H7 (cell line): ENCODE data around the gene GPR146. TPM values are rescaled to one million over a fixed set of nuclear protein-coding genes. Genes with fewer than 3 reads are reported as not detected.
"Not testable (repeated sequence)": the region's sequence is repeated elsewhere in the genome, so short reads cannot be mapped to it uniquely, and the experiment has no call there.

Experiments
- DNase-seq: peaks from one replicate; pipeline ENCODE4 v3.0.0; 2012
- H3K27me3 ChIP-seq: 2 replicates; pipeline ENCODE4 v1.6.0; 2011; ENCODE audit warnings: mild to moderate bottlenecking, low read length; ENCODE audit not compliant: control insufficient read depth, insufficient read depth
- H3K36me3 ChIP-seq: replicated peaks from 2 replicates; pipeline ENCODE4 v1.5.1; 2011; ENCODE audit warnings: low read length; ENCODE audit not compliant: control insufficient read depth, insufficient read depth
- H3K4me3 ChIP-seq: 2 replicates; pipeline ENCODE4 v1.5.1; 2011; ENCODE audit warnings: low read depth, mild to moderate bottlenecking, control low read depth, low read length, moderate library complexity; ENCODE audit not compliant: insufficient read depth
- total RNA-seq: library from RNA; depleted of rRNA; stranded (reverse); fragments of >200 nt; shearing (Covaris generic); gene quantifications from 2 replicates; pipeline ENCODE4 v1.2.3, GENCODE V29; 2014

The GPR146 gene
- total RNA-seq, 1 experiment from 2014 or later, result 0.87 TPM

DNA sequence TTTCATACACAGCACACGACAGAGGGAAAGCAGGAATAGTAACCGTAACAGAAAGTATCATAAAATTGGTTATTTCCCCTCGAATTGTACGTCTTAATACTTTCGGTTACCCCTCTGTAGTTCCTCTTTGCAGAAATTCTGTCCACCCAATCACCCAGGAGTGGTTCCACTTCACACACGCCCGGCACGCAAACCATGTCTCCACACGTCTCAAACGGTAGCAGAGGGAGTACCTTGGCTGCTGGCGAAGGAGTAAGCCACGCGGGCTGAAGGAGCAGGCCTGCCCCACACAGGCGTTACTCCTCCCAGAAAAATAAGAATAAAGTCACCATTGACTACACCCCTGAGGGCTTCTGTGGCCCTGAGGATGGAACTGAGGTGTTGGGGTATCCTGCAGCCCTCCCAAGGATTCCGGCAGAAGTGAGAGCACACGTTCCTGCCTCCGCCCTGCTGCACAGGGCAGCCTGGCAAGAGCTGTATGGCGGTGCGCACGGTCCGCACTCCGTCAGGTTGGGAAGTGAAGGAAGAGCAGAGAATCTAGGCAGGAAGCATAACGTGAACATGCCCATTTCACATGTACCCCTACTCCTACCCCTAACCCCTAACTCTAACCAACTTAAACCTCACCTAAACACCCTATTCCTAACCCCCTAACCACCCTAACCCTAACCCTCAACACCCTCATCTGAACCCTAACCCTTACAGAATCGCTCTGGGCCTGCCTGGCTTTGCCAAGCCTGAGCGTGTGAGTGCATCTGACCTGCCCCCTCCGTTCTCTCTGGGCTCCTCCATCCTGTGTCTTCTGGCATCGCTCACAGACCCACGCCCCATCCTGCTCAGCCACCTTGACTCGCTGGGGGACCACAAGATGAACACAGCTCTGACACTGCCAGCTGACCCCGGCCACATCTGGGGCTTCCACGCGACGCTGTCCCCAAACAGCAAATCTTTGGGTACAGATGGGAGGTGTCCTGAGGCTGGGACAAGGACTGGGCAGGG, 18.2 kb downstream of the GPR146 start:
- no peak overlapping the region for H3K4me3 ChIP-seq
- no peaks in the 10 kb centered on the region; the same call in 1 of the 2 replicates for H3K36me3 ChIP-seq
- no peaks in the 10 kb centered on the region for H3K27me3 ChIP-seq
- DNase-seq, result no peak

DNA sequence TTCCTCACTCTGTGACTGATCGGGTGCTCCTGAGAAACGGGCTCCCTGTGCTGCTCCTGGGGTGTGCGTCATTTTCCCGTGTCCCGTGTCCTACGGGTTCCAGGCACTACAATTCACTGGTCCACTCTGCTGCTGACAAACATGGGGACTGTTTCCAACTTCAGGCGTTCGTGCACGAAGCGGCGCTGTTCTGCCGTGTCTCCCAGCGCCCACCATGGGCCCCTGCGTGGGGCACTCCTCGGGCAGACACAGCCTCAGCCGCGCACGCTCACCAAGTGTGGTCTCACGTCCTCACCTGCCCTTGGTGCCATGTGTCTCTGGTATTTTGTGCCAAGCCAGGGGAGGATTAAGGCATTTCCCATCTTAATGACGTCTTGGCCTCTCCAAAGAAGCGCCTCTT, 19.0 kb downstream of the GPR146 start:
- no peaks in the 10 kb centered on the region for H3K27me3 ChIP-seq

DNA sequence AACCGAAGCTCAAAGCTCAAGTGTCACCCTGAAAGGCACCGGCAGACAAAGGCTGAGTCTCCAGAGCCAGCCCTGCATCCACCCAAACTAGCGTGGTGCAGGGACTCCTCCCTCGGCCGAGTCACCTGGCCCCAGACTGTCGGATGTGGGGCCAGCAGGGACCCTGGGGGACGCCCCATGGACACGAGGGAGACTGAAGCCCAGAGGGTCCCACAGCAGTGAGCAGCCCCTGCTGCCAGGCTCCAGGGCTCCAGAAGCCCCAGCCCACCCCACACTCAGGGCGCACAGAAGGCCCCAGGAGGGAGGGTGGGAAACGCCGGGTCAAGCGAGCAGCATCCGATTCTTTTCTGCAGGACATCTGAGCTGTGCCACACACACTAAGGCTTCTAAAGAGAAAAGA, 20.2 kb downstream of the GPR146 start:
- Histone ChIP-seq H3K36me3 (no peaks in the 10 kb centered on the region), H3K4me3 (no peak overlapping the region), H3K27me3 (no peaks in the 10 kb centered on the region)
- no peak for DNase-seq

More for the DNA sequence above, 19.0 kb downstream of the GPR146 start:
- Histone ChIP-seq H3K4me3 (no peak overlapping the region), H3K36me3 (no peaks in the 10 kb centered on the region)
- DNase-seq, result no peak

DNA sequence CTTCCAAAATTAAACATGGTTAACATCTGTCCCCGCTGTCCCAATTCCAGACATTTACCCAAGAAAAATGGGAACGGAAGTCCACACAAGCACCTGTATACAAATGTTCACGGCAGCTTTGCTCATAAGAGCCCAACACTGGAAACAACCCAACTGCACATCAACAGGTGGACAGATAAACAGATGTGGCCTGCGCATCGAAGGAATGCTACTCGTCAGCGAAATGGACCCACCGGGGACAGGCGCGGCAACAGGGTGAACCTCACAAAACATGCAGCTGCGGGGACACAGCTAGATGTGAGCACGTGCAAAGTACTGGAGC, 20.9 kb downstream of the GPR146 start:
- H3K27me3 ChIP-seq, result no peaks in the 10 kb centered on the region
- no peaks in the 10 kb centered on the region for H3K36me3 ChIP-seq
- DNase-seq, result no peak
- no peak overlapping the region for H3K4me3 ChIP-seq

- H3K36me3 ChIP-seq, result no peaks in the 10 kb centered on the region
- peak; percentile 99 for DNase-seq
- H3K4me3 ChIP-seq, result no peak overlapping the region
- H3K27me3 ChIP-seq, result no peaks in the 10 kb centered on the region
These were observed 21.4 kb downstream of the GPR146 start for GRCh38 chr7:1065585-1066241.

GRCh38 chr7:1066242-1066588, 21.9 kb downstream of the GPR146 start:
- no peaks in the 10 kb centered on the region for H3K36me3 ChIP-seq
- no peaks in the 10 kb centered on the region for H3K27me3 ChIP-seq
- DNase-seq, result peak; percentile 87
- H3K4me3 ChIP-seq, result no peak overlapping the region

- H3K36me3 ChIP-seq, result no peaks in the 10 kb centered on the region
- no peak for DNase-seq
- H3K4me3 ChIP-seq, result no peak overlapping the region
- no peaks in the 10 kb centered on the region for H3K27me3 ChIP-seq
These were observed 23.7 kb downstream of the GPR146 start for GRCh38 chr7:1068013-1068412.

DNA sequence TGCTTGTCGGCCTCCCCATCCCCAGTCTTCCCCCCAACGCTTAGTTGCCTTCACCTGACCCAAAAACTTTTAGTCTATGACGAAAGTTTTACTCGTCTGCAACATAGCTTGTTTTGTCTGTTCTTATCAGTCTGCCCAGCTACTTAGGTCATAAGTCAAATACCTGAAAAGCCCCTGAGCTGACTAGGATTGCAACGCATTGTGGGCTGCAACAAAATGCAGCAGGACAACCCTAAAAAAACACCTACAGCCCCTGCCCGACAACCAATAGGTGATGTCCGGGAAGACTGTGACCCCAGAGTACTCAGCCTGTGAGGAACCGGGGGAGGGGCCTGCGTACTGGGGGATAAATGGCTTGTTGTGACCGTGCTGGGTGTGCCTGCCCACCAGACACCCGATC, 24.3 kb downstream of the GPR146 start:
- H3K4me3 ChIP-seq, result no peak overlapping the region
- no peaks in the 10 kb centered on the region for H3K36me3 ChIP-seq
- no peaks in the 10 kb centered on the region for H3K27me3 ChIP-seq
- DNase-seq, result no peak

DNA sequence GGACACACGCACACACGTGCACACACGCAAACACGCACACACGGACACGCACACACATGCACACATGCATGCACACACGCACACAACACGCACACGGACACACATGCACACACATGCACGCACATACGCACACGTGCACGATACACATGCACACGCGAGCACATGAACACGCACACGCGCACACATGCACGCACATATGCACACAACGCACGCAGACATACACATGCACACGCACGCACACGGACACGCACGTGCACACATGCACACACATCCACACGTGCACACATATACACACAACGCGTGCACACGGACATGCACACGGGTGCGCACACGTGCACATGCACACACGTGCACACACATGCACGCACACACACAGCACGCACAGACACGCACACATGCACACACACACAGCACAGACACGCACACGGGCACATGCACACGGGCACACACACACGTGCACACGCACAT, 26.2 kb downstream of the GPR146 start:
- Histone ChIP-seq H3K27me3 (no peaks in the 10 kb centered on the region), H3K4me3 (no peak overlapping the region), H3K36me3 (no peaks in the 10 kb centered on the region)
- DNase-seq, result no peak

DNA sequence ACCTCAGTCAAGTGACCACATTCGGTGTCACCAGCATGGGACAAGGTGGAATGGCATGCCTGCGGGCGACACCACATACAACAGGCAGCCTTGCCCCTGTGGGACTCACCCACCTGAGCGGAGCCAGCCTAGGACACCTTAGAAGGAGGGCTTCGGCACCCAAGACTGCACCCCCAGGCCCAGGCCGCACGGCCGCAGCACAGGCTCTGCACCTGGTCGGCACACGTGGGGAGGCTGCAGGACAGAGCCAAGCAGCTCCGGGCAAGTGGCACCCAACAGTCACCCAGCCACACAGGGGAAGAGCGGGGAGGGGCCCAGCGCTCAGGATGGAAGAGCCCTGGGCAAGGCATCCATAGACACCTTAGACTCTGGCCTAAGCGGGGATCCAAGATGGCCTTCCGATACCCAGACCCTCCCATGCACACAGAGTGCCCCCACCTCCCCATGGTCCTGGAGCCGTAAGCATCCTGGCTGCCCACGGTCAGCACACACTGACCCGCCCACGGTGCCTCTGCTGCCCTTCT, 27.4 kb downstream of the GPR146 start:
- no peaks in the 10 kb centered on the region for H3K36me3 ChIP-seq
- no peaks in the 10 kb centered on the region for H3K27me3 ChIP-seq
- peak; percentile 69 for DNase-seq
- no peak overlapping the region for H3K4me3 ChIP-seq

- Histone ChIP-seq H3K27me3 (no peaks in the 10 kb centered on the region), H3K36me3 (no peaks in the 10 kb centered on the region), H3K4me3 (no peak overlapping the region)
- peak; percentile 82 for DNase-seq
These were observed 29.0 kb downstream of the GPR146 start for GRCh38 chr7:1073142-1073977.

DNA sequence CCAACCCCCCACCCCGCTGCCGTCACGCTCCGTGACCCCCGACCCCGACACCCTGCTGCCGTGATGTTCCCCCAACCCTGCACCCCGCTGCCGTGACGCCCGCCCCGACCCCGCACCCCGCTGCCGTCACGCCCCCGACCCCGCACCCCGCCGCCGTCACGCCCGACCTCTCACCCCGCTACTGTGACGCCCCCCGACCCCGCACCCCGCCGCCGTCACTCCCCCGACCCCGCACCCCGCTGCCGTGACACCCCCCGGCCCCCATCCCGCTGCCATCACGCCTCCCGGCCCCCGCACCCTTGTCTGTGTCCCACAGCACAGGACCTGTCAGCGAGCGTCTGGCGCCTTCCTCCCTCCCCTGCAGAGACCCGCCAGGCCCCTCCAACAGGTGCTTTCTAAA, 29.7 kb downstream of the GPR146 start:
- H3K4me3 ChIP-seq, DNase-seq, H3K36me3 ChIP-seq: not testable (repeated sequence)

GRCh38 chr7:1074593-1075431, 30.5 kb downstream of the GPR146 start:
- no peaks in the 10 kb centered on the region for H3K27me3 ChIP-seq
- H3K4me3 ChIP-seq, result no peak overlapping the region
- no peaks in the 10 kb centered on the region for H3K36me3 ChIP-seq
- DNase-seq, result peak; percentile 73

More for the DNA sequence above, 29.7 kb downstream of the GPR146 start:
- H3K27me3 ChIP-seq, result not testable (repeated sequence)
